Activated T-cell treated with anti-CD3 and anti-CD28 coated beads, Interleukin-2, amount 50 U/mL, for 4 hours (primary cell): ENCODE results near the gene KANSL1. TPM values are rescaled to one million over a fixed set of nuclear protein-coding genes. Genes with fewer than 3 reads are reported as not detected.
"Not testable (repeated sequence)": the region's sequence is repeated elsewhere in the genome, so short reads cannot be mapped to it uniquely, and the experiment has no call there.

Experiments used
- ATAC-seq, 2 donors: fragments of 200-7000 bp; cut with Tn5 transposase; one replicate each; pipeline ENCODE4 v1.10.0; 2021
- DNase-seq: peaks from one replicate; pipeline ENCODE4 v3.0.0-alpha.2; 2020
- H3K27me3 Mint-ChIP-seq: one replicate; pipeline ENCODE4 v1.8.0; 2021; ENCODE audit warnings: low read depth, mixed read lengths
- H3K36me3 Mint-ChIP-seq: one replicate; pipeline ENCODE4 v1.8.0; 2022; ENCODE audit warnings: mixed read lengths; ENCODE audit not compliant: insufficient read depth
- H3K4me1 Mint-ChIP-seq: one replicate; pipeline ENCODE4 v1.8.0; 2021; ENCODE audit warnings: low read depth, mixed read lengths
- H3K4me3 Mint-ChIP-seq: one replicate; pipeline ENCODE4 v1.8.0; 2021; ENCODE audit warnings: mild to moderate bottlenecking, moderate library complexity, mixed read lengths
- H3K9me3 Mint-ChIP-seq: one replicate; pipeline ENCODE4 v1.8.0; 2021; ENCODE audit warnings: mixed read lengths
- total RNA-seq, 3 donors: library from RNA; stranded (reverse); gene quantifications; one replicate each; pipeline ENCODE4 v1.2.1, GENCODE V29; 2021

The KANSL1 gene
- total RNA-seq, 3 donors from 2014 or later, result 44.1 to 58.1 (median 47.7) TPM

- no peaks in the 10 kb centered on the region for H3K27me3 Mint-ChIP-seq
- peaks cover 19% of the 10 kb centered on the region for H3K36me3 Mint-ChIP-seq
- H3K4me3 Mint-ChIP-seq, result no peak overlapping the region
- DNase-seq (no peak), ATAC-seq (no peak)
- peaks cover 92% of the 10 kb centered on the region for H3K4me1 Mint-ChIP-seq
- no peaks in the 10 kb centered on the region for H3K9me3 Mint-ChIP-seq
These were observed 67.4 kb downstream of the KANSL1 start for GRCh38 chr17:46125831-46126230.

DNA sequence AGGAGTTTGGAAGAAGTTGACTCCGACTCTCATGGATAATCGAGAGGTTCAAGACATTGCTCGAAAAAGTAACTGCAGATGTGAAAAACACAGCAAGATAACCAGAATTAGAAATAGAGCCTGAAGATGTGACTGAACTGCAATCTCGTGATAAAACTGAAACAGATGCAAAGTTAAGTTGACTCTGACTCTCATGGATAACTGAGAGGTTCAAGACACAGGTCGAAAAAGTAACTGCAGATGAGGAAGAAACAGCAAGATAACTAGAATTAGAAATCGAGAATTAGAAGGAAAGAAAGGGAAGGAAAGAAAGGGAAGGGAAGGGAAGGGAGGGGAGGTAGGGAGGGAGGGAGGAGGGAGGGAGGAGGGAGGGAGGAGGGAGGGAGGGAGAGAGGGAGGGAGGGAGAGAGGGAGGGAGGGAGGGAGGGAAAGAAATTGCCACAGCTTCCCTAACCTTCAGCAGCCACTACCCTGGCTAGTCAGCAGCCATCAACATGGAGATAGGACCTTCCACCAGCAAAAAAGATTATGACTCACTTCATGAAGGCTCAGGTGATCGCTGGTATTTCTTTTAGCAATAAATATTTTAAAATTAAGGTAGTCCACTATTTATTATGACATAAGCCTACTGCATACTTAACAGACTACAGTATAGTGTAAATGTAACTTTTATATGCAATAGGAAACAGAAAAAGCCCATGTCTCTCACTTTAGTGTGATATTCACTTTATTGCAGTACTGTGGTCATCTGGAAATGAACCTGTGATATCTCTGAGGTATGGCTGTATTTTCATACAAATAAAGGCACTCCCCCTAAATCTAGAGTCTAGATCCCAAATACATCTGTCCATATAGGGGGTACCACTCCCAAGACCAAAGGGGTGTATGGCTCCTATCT is 68.3 kb downstream of the KANSL1 start:
- no peaks in the 10 kb centered on the region for H3K9me3 Mint-ChIP-seq
- DNase-seq (no peak), ATAC-seq (no peak)
- H3K36me3 Mint-ChIP-seq, result peaks cover 20% of the 10 kb centered on the region
- peaks cover 92% of the 10 kb centered on the region for H3K4me1 Mint-ChIP-seq
- no peak overlapping the region for H3K4me3 Mint-ChIP-seq
- no peaks in the 10 kb centered on the region for H3K27me3 Mint-ChIP-seq

DNA sequence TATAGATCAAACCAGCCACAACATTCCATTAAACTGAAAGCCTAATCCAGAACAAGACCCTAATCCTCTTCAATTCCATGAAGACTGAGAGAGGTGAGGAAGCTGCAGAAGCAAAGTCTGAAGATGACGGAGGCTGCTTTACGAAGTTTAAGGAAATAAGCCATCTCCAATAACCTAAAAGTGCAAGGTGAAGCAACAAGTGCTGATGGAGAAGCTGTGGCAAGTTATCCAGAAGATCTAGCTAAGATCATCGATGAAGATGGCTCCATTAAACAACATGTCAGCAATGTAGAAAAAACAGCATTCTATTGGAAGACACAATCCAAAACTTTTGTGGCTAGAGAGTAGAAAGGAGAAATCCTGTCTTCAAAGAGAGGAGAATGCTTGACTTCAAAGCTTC is 69.6 kb downstream of the KANSL1 start:
- Mint-ChIP-seq H3K9me3 (no peaks in the 10 kb centered on the region), H3K36me3 (peaks cover 25% of the 10 kb centered on the region), H3K4me1 (peaks cover 92% of the 10 kb centered on the region), H3K4me3 (no peak overlapping the region), H3K27me3 (no peaks in the 10 kb centered on the region)
- DNase-seq (no peak), ATAC-seq (no peak)

DNA sequence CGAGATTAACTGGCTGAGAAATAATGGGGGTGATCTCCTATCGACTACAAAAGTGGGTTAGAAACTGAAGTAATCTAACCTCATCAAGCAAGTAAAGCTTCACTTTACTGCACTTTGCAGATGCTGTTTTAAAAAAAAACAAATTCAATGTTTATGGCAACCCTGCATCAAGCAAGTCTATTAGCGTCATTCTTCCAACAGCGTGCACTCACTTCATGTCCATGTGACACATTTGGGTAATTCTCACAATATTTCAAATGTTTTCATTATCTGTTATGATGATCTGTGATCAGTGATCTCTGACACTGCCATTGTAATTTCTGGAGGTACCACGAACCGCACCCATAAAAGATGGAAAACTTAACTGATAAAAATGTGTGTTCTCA is 70.8 kb downstream of the KANSL1 start:
- Mint-ChIP-seq H3K9me3 (no peaks in the 10 kb centered on the region), H3K27me3 (no peaks in the 10 kb centered on the region), H3K4me1 (peaks cover 89% of the 10 kb centered on the region), H3K36me3 (peaks cover 18% of the 10 kb centered on the region), H3K4me3 (peak overlapping the region; percentile 32)
- DNase-seq (no peak), ATAC-seq (peak; percentile 13 to 44)

GRCh38 chr17:46121841-46122485 is 71.3 kb downstream of the KANSL1 start:
- Mint-ChIP-seq H3K4me1 (peaks cover 90% of the 10 kb centered on the region), H3K27me3 (no peaks in the 10 kb centered on the region), H3K9me3 (no peaks in the 10 kb centered on the region), H3K4me3 (peak overlapping the region; percentile 32), H3K36me3 (peaks cover 17% of the 10 kb centered on the region)
- DNase-seq (no peak), ATAC-seq (peak; percentile 84 to 85)

GRCh38 chr17:46121165-46121764 is 72.0 kb downstream of the KANSL1 start:
- Mint-ChIP-seq H3K9me3 (no peaks in the 10 kb centered on the region), H3K4me3 (peak overlapping the region; percentile 32), H3K36me3 (peaks cover 13% of the 10 kb centered on the region), H3K4me1 (peaks cover 89% of the 10 kb centered on the region), H3K27me3 (no peaks in the 10 kb centered on the region)
- no peak for ATAC-seq
- no peak for DNase-seq

DNA sequence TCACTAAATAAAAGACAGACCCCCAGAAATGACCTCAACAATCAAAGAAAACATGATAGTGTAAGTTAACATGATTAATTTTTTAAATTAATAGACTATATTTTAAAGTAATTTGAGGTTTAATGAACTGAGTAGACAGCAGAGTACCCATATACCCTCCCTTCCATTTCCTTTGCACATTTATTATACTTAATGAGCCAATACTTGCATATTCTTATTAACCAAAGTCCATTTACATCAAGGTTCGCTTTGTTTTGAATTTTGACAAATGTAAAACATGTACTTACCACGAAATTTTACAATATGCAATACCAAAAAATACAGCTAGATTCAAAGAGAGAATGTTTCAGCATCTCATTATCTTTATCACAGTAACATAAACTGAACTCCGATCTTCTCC is 72.7 kb downstream of the KANSL1 start:
- ATAC-seq (no peak), DNase-seq (no peak)
- H3K27me3 Mint-ChIP-seq, result no peaks in the 10 kb centered on the region
- H3K36me3 Mint-ChIP-seq, result peaks cover 16% of the 10 kb centered on the region
- H3K9me3 Mint-ChIP-seq, result no peaks in the 10 kb centered on the region
- no peak overlapping the region for H3K4me3 Mint-ChIP-seq
- peaks cover 89% of the 10 kb centered on the region for H3K4me1 Mint-ChIP-seq

DNA sequence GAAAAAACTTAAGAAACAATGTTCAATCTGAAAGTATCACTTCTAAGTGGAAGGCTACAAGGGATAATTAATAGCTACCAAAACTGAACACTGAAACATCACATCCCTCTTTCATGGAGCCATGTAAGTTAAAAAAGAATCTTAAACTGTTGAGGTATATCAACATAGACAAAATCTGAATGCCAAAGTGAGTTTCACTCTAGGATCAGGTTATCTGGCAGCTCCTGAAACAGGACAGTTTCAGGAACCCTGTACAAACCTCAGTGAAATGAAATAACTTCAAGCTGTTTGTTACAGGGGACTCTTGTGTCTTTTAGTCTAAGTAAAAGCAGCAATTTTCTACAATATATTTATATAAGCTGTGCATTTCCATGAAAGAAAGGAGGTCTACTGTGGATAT is 73.2 kb downstream of the KANSL1 start:
- no peak for ATAC-seq

DNA sequence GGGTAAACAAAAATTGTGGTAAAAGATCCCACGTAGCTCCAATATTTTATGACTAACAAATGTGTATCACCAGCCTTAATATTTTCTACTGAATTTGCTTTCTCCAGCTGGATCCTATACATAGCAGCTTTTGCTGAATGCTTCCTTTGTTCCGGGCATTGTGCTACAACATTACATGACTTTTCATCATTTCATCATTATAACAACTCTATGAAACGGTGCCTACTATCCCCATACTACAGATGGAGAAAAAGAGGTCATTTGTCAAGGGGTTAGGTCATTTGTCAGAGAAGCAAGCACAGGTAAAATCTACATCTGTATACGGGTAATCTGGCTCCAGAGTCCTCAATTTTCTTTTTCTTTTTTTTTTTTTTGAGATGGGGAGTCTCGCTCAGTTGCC is 74.3 kb downstream of the KANSL1 start:
- Mint-ChIP-seq H3K4me1 (peaks cover 90% of the 10 kb centered on the region), H3K9me3 (no peaks in the 10 kb centered on the region), H3K4me3 (no peak overlapping the region), H3K36me3 (peaks cover 14% of the 10 kb centered on the region), H3K27me3 (no peaks in the 10 kb centered on the region)
- DNase-seq, result no peak
- no peak for ATAC-seq

More for the DNA sequence above, 73.2 kb downstream of the KANSL1 start:
- Mint-ChIP-seq H3K36me3 (peaks cover 17% of the 10 kb centered on the region), H3K4me3 (no peak overlapping the region), H3K4me1 (peaks cover 89% of the 10 kb centered on the region), H3K27me3 (no peaks in the 10 kb centered on the region), H3K9me3 (no peaks in the 10 kb centered on the region)
- DNase-seq, result no peak

DNA sequence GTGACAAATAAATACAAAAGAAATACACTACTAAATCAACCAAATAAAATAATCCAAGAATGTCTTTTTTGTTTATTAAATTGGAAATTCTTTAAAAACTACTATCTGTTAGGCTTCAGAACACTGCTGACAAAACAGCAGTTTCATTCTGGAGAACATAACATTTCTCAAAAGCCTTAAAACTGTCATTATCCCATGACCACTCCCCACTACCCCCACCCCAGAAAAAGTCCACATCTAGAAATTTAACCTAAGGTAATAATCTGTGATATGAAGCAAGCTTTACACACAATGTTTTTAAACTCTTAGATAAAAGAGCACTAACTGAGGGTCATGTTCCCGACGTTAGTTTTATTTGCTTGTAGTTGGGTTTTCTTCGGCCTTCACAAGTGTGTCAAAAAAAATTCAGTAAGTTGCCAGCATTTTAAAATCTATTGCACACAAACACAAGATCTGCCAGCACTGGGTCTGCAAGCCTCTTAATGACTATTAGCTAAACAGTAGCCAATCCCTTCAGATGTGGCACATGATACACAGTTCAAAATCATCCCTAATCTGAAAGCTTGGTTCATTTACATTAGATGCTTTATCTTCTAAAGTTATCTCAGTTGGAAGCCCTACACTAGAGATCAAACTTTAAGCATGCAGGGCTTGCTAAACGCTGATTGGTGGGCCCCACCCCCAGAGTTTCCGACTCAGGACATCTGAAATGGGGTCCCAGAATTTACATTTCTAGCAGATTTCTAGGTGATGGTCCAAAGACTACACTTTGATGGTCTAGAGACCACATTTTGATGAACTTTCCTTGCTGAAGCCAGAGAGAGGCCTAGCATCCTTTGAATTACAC is 75.2 kb downstream of the KANSL1 start:
- no peak overlapping the region for H3K4me3 Mint-ChIP-seq
- no peaks in the 10 kb centered on the region for H3K9me3 Mint-ChIP-seq
- H3K27me3 Mint-ChIP-seq, result no peaks in the 10 kb centered on the region
- H3K4me1 Mint-ChIP-seq, result peaks cover 91% of the 10 kb centered on the region
- no peak for DNase-seq
- H3K36me3 Mint-ChIP-seq, result peaks cover 17% of the 10 kb centered on the region
- ATAC-seq, result no peak

- H3K4me1 Mint-ChIP-seq, result peaks cover 89% of the 10 kb centered on the region
These were observed 76.1 kb downstream of the KANSL1 start for GRCh38 chr17:46117117-46117516.

DNA sequence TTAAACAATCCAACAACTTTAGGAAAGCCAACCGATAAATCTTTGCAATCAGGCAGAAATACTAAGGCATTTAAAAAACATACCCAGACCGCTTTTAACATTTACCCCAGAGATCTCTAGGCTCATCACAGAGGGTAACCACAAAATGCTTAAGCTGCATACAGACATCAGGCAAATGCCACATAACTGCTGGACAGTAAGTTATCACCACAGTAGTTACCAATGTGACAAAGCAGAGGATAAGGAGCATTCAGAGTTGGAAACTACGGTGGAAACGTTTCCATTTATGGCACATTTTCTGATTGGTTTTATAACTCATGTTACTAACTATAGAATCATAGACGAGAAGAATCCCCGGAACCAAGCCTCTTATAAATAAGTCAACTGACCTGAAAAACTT is 77.5 kb downstream of the KANSL1 start:
- Mint-ChIP-seq H3K36me3 (peaks cover 17% of the 10 kb centered on the region), H3K4me3 (no peak overlapping the region), H3K9me3 (no peaks in the 10 kb centered on the region), H3K27me3 (no peaks in the 10 kb centered on the region), H3K4me1 (peaks cover 85% of the 10 kb centered on the region)
- ATAC-seq, result no peak
- DNase-seq, result no peak

More at GRCh38 chr17:46117117-46117516, 76.1 kb downstream of the KANSL1 start:
- DNase-seq (no peak), ATAC-seq (no peak)
- Mint-ChIP-seq H3K4me3 (no peak overlapping the region), H3K9me3 (no peaks in the 10 kb centered on the region), H3K27me3 (no peaks in the 10 kb centered on the region), H3K36me3 (peaks cover 21% of the 10 kb centered on the region)

DNA sequence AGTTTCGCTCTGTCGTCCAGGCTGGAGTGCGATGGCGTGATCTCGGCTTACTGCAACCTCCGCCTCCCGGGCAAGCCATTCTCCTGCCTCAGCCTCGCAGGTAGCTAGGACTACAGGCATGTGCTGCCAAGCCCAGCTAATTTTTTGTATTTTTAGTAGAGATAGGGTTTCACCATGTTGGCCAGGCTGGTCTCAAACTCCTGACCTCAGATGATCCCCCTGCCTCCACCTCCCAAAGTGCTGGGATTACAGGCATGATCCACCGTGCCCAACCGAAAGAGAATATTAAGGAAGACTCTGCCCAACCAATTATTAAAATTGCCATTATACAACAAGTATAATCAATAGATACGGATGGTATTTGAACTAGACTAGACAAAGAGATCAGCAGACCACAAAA is 82.0 kb downstream of the KANSL1 start:
- not testable (repeated sequence) for ATAC-seq, H3K27me3 Mint-ChIP-seq, H3K9me3 Mint-ChIP-seq, H3K4me3 Mint-ChIP-seq, DNase-seq
- peaks cover 14% of the 10 kb centered on the region for H3K36me3 Mint-ChIP-seq
- H3K4me1 Mint-ChIP-seq, result peaks cover 87% of the 10 kb centered on the region

DNA sequence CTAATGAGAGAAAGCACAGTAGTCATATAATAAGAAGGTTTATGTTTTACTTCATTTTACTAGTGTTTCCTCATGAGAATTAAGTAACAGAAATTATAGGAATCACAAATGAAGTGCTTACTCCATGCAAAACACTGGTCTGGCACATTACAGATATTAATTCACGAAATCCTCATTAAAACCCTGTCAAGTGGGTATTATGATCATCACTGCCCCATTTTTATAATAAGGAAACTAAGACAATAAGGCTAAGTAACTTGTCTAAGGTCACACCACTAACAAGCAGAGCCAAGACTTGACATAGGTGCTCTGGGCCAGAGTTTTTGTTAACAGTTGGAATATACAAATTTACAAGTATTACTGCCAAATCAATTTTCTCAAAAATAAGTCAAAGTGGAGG is 83.0 kb downstream of the KANSL1 start:
- DNase-seq (no peak), ATAC-seq (no peak)
- Mint-ChIP-seq H3K9me3 (no peaks in the 10 kb centered on the region), H3K36me3 (peaks cover 10% of the 10 kb centered on the region), H3K4me1 (peaks cover 88% of the 10 kb centered on the region), H3K27me3 (no peaks in the 10 kb centered on the region), H3K4me3 (no peak overlapping the region)
